SK-N-SH (cell line): Measurements from ENCODE around the gene SKI.
A peak's percentile ranks its signal among the peaks of the same experiment; 100 is the strongest.

ENCODE experiments used
- POLR2AphosphoS5 ChIP-seq: IDR thresholded peaks from 2 replicates; pipeline ENCODE4 v1.6.1; 2012; ENCODE audit warnings: low read depth, low read length
- RAD21 ChIP-seq: IDR thresholded peaks from 2 replicates; pipeline ENCODE4 v1.6.1; 2012; ENCODE audit warnings: mild to moderate bottlenecking, low read length
- TF ChIP-seq, protein P1 (sequence below): fragments of 200-600 bp; sonication (generic); IDR thresholded peaks from 2 replicates; pipeline ENCODE4 v1.6.1; 2017; ENCODE audit warnings: antibody characterized with exemption, mild to moderate bottlenecking, moderate library complexity

DNA sequence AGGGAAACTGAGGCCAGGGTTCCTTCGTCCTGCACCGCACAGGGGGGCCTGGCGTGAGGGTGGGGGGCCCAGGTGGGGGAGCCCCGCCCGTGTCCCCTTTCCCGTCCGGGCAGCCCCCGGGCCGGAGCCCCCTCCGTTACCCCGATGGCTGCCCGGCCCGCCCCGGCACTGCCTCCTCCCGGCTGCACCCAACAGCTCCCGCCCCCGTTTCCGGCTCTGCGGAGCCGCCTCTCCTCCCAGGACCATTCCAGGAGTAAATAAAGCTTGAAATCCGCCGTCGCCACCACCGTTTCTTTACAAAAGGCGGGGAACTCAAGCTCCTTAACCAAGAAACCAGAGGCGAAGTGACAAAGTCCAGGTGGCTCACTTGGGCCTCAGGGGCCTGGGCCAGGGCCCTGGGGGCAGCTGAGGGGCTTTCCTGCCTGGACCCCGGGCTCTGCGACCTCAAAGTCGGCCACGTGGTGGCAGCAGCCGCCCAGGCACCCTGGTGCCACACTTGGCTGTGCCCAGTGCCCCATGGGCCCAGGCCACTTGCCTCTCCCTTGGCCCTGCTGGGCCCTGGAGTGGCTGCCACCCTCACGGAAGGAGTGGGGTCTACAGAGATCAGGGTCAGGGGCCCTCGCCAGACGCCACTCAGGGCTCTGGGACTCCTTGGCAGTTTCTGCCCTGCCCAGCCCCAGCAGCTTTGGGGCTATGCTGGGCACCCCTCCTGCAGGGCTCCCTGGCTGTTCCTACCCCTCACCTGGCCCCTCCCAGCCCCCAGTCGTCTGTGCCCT is 33.0 kb upstream of the SKI start:
- TF ChIP-seq, protein P1, sequence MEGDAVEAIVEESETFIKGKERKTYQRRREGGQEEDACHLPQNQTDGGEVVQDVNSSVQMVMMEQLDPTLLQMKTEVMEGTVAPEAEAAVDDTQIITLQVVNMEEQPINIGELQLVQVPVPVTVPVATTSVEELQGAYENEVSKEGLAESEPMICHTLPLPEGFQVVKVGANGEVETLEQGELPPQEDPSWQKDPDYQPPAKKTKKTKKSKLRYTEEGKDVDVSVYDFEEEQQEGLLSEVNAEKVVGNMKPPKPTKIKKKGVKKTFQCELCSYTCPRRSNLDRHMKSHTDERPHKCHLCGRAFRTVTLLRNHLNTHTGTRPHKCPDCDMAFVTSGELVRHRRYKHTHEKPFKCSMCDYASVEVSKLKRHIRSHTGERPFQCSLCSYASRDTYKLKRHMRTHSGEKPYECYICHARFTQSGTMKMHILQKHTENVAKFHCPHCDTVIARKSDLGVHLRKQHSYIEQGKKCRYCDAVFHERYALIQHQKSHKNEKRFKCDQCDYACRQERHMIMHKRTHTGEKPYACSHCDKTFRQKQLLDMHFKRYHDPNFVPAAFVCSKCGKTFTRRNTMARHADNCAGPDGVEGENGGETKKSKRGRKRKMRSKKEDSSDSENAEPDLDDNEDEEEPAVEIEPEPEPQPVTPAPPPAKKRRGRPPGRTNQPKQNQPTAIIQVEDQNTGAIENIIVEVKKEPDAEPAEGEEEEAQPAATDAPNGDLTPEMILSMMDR: peak; percentile 87
- 0 out of 2 replicates have a peak, but pooled peaks have one; percentile 41 for TF ChIP-seq POLR2AphosphoS5
- peak; percentile 94 for TF ChIP-seq RAD21
